Left lung (tissue), 10 donors: ENCODE data around the gene SATB1. TPM values are rescaled to one million over a fixed set of nuclear protein-coding genes. Genes with fewer than 3 reads are reported as not detected.

Experiments
- ATAC-seq: fragments of 200-7000 bp; cut with Tn5 transposase; one replicate; pipeline ENCODE4 v1.9.1; 2020; ENCODE audit warnings: moderate library complexity
- DNase-seq, 4 donors: peaks; one replicate each; pipeline ENCODE4 v3.0.0-alpha.2; 2013 to 2020
- H3K27ac ChIP-seq, 2 donors: fragments of 200-600 bp; sonication (generic) in 1 of 2; one replicate each; pipeline versions ENCODE4 v1.5.0 to v1.8.0; 2020 to 2021
- H3K27me3 ChIP-seq, 2 donors: fragments of 200-600 bp; sonication (generic) in 1 of 2; one replicate each; pipeline versions ENCODE4 v1.5.0 to v1.8.0; 2020 to 2021
- H3K36me3 ChIP-seq, 2 donors: fragments of 200-600 bp; sonication (generic) in 1 of 2; one replicate each; pipeline versions ENCODE4 v1.5.0 to v1.8.0; 2020 to 2021
- H3K4me1 ChIP-seq, 2 donors: fragments of 200-600 bp; one replicate each; pipeline ENCODE4 v1.8.0; 2021
- H3K4me3 ChIP-seq, 2 donors: fragments of 200-600 bp; sonication (generic) in 1 of 2; one replicate each; pipeline versions ENCODE4 v1.5.0 to v1.8.0; 2020 to 2021; ENCODE audit warnings: mild to moderate bottlenecking in 1 of 2
- H3K9me3 ChIP-seq, 2 donors: fragments of 200-600 bp; sonication (generic) in 1 of 2; one replicate each; pipeline versions ENCODE4 v1.5.0 to v1.8.0; 2020 to 2021
- CTCF ChIP-seq, 2 donors: fragments of 200-600 bp; sonication (generic) in 1 of 2; IDR thresholded peaks; one replicate each; pipeline versions ENCODE4 v1.5.0 to v1.8.0; 2021; ENCODE audit warnings: antibody characterized with exemption in 2 of 2
- intact Hi-C, 2 donors: fragments of 100-400 bp; cut with DNase I; formaldehyde crosslinking; loops; one replicate each; pipeline versions ENCODE4 v1.11.2 to v1.14.2; 2022
- polyA plus RNA-seq, 6 donors: library from polyadenylated mRNA; unstranded; fragments of 120-200 nt; gene quantifications; one replicate each; pipeline ENCODE4 v1.2.1, GENCODE V29; 2013; ENCODE audit not compliant: insufficient read length in 6 of 6
- total RNA-seq, 2 donors: library from RNA; stranded (reverse); fragmentation: NEBNext Ultra II Directional; extraction: Animal tissue kit (Norgen Biotek cat#: 25700); gene quantifications; one replicate each; pipeline ENCODE4 v1.2.1, GENCODE V29; 2021
- donor health status: DM: no; HTN: yes; CAD: no.
- donor health status: DM: no; HTN: no; CAD: no.

Gene SATB1
- total and polyA plus RNA-seq, 8 donors = 24.0 to 59.4 (median 52.0) TPM

GRCh38 chr3:18403061-18403460 is 22.1 kb downstream of the SATB1 start:
- Histone ChIP-seq H3K36me3 (no peaks in the 10 kb centered on the region), H3K27ac (no peak overlapping the region), H3K4me1 (peaks cover 0 to 18% of the 10 kb centered on the region in 2 donors), H3K27me3 (no peaks in the 10 kb centered on the region), H3K9me3 (no peaks in the 10 kb centered on the region), H3K4me3 (no peak overlapping the region)
- ATAC-seq (no peak), DNase-seq (no peak)
- intact Hi-C loops = no loop called here
- TF ChIP-seq CTCF (IDR thresholded peaks at IDR 0.05) = no peak

- no peak for TF ChIP-seq CTCF (IDR thresholded peaks at IDR 0.05)
- Histone ChIP-seq H3K27me3 (no peaks in the 10 kb centered on the region), H3K4me1 (peaks cover 0 to 18% of the 10 kb centered on the region in 2 donors), H3K36me3 (no peaks in the 10 kb centered on the region), H3K9me3 (no peaks in the 10 kb centered on the region), H3K27ac (no peak overlapping the region), H3K4me3 (no peak overlapping the region)
- DNase-seq = no peak
- intact Hi-C loops = no loop called here
- no peak for ATAC-seq
These were observed 22.8 kb downstream of the SATB1 start for GRCh38 chr3:18402239-18402799.

- no peaks in the 10 kb centered on the region for H3K36me3 ChIP-seq
- H3K4me1 ChIP-seq = peaks cover 0 to 18% of the 10 kb centered on the region in 2 donors
- TF ChIP-seq CTCF (IDR thresholded peaks at IDR 0.05) = no peak
- H3K27ac ChIP-seq = no peak overlapping the region
- intact Hi-C loops = no loop called here
- no peaks in the 10 kb centered on the region for H3K9me3 ChIP-seq
- no peak overlapping the region for H3K4me3 ChIP-seq
- ATAC-seq (no peak), DNase-seq (no peak)
- H3K27me3 ChIP-seq = no peaks in the 10 kb centered on the region
These were observed 23.7 kb downstream of the SATB1 start for GRCh38 chr3:18401300-18401961.

GRCh38 chr3:18398448-18398847 is 26.7 kb downstream of the SATB1 start:
- H3K4me3 ChIP-seq = no peak overlapping the region
- no peak for DNase-seq
- TF ChIP-seq CTCF (IDR thresholded peaks at IDR 0.05) = no peak
- no peaks in the 10 kb centered on the region for H3K27me3 ChIP-seq
- no peak overlapping the region for H3K27ac ChIP-seq
- intact Hi-C loops = no loop called here
- ATAC-seq = no peak
- H3K36me3 ChIP-seq = peaks cover 0 to 18% of the 10 kb centered on the region in 2 donors
- peaks cover 0 to 18% of the 10 kb centered on the region in 2 donors for H3K4me1 ChIP-seq
- no peaks in the 10 kb centered on the region for H3K9me3 ChIP-seq

- Histone ChIP-seq H3K4me3 (no peak overlapping the region), H3K36me3 (peaks cover 0 to 18% of the 10 kb centered on the region in 2 donors), H3K4me1 (peaks cover 0 to 5% of the 10 kb centered on the region in 2 donors), H3K27ac (no peak overlapping the region), H3K9me3 (no peaks in the 10 kb centered on the region), H3K27me3 (no peaks in the 10 kb centered on the region)
- ATAC-seq (no peak), DNase-seq (no peak)
- intact Hi-C loops = no loop called here
- TF ChIP-seq CTCF (IDR thresholded peaks at IDR 0.05) = no peak
These were observed 28.7 kb downstream of the SATB1 start for GRCh38 chr3:18396428-18396827.
